Smooth muscle cell (in vitro differentiated cells): ENCODE data around the gene ZNF107. TPM values are rescaled to one million over a fixed set of nuclear protein-coding genes. Genes with fewer than 3 reads are reported as not detected.

Experiments used
- DNase-seq: peaks from one replicate; lab custom pipeline; 2025; ENCODE audit not compliant: unreplicated experiment; lab: John Stamatoyannopoulos, UW
- H2AFZ ChIP-seq: fragments of 200-600 bp; sonication (generic); 2 replicates; pipeline ENCODE4 v1.6.0; 2016; ENCODE audit warnings: antibody characterized with exemption, low read depth, mild to moderate bottlenecking
- H3F3A ChIP-seq: fragments of 200-600 bp; sonication (generic); 2 replicates; pipeline ENCODE4 v1.6.0; 2017; ENCODE audit warnings: antibody characterized with exemption, low read depth
- H3K27ac ChIP-seq: fragments of 200-600 bp; sonication (generic); 2 replicates; pipeline ENCODE4 v1.5.1; 2016; ENCODE audit warnings: low read depth, mild to moderate bottlenecking
- H3K27me3 ChIP-seq: fragments of 200-600 bp; sonication (generic); 2 replicates; pipeline ENCODE4 v1.6.1; 2016; ENCODE audit warnings: low read depth, mild to moderate bottlenecking
- H3K36me3 ChIP-seq: fragments of 200-600 bp; sonication (generic); 2 replicates; pipeline ENCODE4 v1.5.1; 2016; ENCODE audit warnings: low read depth
- H3K4me1 ChIP-seq: fragments of 200-600 bp; sonication (generic); 2 replicates; pipeline ENCODE4 v1.5.1; 2016; ENCODE audit warnings: low read depth
- H3K4me2 ChIP-seq: fragments of 200-600 bp; sonication (generic); 2 replicates; pipeline ENCODE4 v1.6.0; 2016; ENCODE audit warnings: mild to moderate bottlenecking
- H3K4me3 ChIP-seq: fragments of 200-600 bp; sonication (generic); 2 replicates; pipeline ENCODE4 v1.5.1; 2016; ENCODE audit warnings: mild to moderate bottlenecking
- H3K79me2 ChIP-seq: fragments of 200-600 bp; sonication (generic); 2 replicates; pipeline ENCODE4 v1.6.0; 2016; ENCODE audit warnings: low read depth, mild to moderate bottlenecking
- H3K9ac ChIP-seq: fragments of 200-600 bp; sonication (generic); 2 replicates; pipeline ENCODE4 v1.6.0; 2016; ENCODE audit warnings: low read depth
- H3K9me3 ChIP-seq: fragments of 200-600 bp; sonication (generic); replicated peaks from 2 replicates; pipeline ENCODE4 v1.5.1; 2016; ENCODE audit warnings: low read depth
- H4K20me1 ChIP-seq: fragments of 200-600 bp; sonication (generic); 2 replicates; pipeline ENCODE4 v1.6.0; 2016; ENCODE audit warnings: low read depth
- WGBS: methylation state at CpG from one replicate; pipeline ENCODE4 v1.1.7; 2016; ENCODE audit warnings: low lambda C conversion rate; 5-methylcytosine and 5-hydroxymethylcytosine counted together
- polyA plus RNA-seq: library from polyadenylated mRNA; unstranded; fragments of >200 nt; fragmentation: Nextera tagmentation; extraction: Ambion mirVana; gene quantifications from 2 replicates; pipeline ENCODE4 v1.2.1, GENCODE V29; 2016
- total RNA-seq: library from RNA; depleted of rRNA; stranded (reverse); fragments of >200 nt; gene quantifications from 2 replicates; pipeline ENCODE4 v1.2.3, GENCODE V29; 2014
- TF ChIP-seq, protein P1 (sequence below): fragments of 200-600 bp; sonication (generic); IDR thresholded peaks from 2 replicates; pipeline ENCODE4 v1.5.1; 2017; ENCODE audit warnings: borderline replicate concordance, mild to moderate bottlenecking, antibody characterized with exemption; ENCODE audit not compliant: insufficient read depth, poor library complexity, severe bottlenecking

Gene ZNF107
- total and polyA plus RNA-seq, 2 experiments from 2014 or later: 0.62 to 2.3 TPM

DNA sequence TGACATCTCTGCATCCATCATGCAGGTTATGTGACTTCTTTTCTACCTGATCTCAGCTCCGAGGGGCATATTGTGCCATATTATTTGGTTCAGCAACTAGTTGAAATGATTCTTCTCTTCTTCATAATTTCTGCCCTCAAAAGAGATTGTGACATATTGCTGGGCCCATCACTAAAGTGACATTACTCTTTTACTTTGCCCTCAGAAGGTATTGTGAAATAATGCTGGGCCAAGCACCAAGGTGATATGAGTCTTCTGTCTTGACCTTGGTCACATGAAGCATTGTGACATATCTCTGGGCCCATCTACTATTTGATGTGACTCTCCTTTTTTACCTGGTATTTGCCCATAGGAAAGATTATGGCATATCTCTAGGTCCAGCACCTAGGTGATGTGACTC, 33.9 kb upstream of the ZNF107 start:
- Histone ChIP-seq H3K9me3 (no peaks in the 10 kb centered on the region), H3K4me3 (no peak overlapping the region), H3K27me3 (no peaks in the 10 kb centered on the region), H3K9ac (no peak overlapping the region), H3F3A (no peaks in the 10 kb centered on the region), H3K4me1 (no peaks in the 10 kb centered on the region), H3K27ac (no peak overlapping the region), H2AFZ (no peak overlapping the region), H4K20me1 (no peaks in the 10 kb centered on the region), H3K36me3 (no peaks in the 10 kb centered on the region), H3K4me2 (no peak overlapping the region), H3K79me2 (no peaks in the 10 kb centered on the region)
- DNase-seq: no peak
- WGBS: 86% methylated on average over 1 of the region's 1 CpG
- TF ChIP-seq, protein P1, sequence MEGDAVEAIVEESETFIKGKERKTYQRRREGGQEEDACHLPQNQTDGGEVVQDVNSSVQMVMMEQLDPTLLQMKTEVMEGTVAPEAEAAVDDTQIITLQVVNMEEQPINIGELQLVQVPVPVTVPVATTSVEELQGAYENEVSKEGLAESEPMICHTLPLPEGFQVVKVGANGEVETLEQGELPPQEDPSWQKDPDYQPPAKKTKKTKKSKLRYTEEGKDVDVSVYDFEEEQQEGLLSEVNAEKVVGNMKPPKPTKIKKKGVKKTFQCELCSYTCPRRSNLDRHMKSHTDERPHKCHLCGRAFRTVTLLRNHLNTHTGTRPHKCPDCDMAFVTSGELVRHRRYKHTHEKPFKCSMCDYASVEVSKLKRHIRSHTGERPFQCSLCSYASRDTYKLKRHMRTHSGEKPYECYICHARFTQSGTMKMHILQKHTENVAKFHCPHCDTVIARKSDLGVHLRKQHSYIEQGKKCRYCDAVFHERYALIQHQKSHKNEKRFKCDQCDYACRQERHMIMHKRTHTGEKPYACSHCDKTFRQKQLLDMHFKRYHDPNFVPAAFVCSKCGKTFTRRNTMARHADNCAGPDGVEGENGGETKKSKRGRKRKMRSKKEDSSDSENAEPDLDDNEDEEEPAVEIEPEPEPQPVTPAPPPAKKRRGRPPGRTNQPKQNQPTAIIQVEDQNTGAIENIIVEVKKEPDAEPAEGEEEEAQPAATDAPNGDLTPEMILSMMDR: no peak

GRCh38 chr7:64633401-64633800, 32.5 kb upstream of the ZNF107 start:
- 72% methylated on average over 3 of the region's 3 CpGs for WGBS
- H4K20me1 ChIP-seq: no peaks in the 10 kb centered on the region
- no peaks in the 10 kb centered on the region for H3K27me3 ChIP-seq
- TF ChIP-seq, protein P1: no peak
- H3K4me1 ChIP-seq: no peaks in the 10 kb centered on the region
- no peak overlapping the region for H3K4me2 ChIP-seq
- H3K9ac ChIP-seq: no peak overlapping the region
- no peaks in the 10 kb centered on the region for H3K36me3 ChIP-seq
- H3K9me3 ChIP-seq: no peaks in the 10 kb centered on the region
- H2AFZ ChIP-seq: no peak overlapping the region
- no peak overlapping the region for H3K27ac ChIP-seq
- no peaks in the 10 kb centered on the region for H3F3A ChIP-seq
- H3K79me2 ChIP-seq: no peaks in the 10 kb centered on the region
- no peak for DNase-seq
- no peak overlapping the region for H3K4me3 ChIP-seq

DNA sequence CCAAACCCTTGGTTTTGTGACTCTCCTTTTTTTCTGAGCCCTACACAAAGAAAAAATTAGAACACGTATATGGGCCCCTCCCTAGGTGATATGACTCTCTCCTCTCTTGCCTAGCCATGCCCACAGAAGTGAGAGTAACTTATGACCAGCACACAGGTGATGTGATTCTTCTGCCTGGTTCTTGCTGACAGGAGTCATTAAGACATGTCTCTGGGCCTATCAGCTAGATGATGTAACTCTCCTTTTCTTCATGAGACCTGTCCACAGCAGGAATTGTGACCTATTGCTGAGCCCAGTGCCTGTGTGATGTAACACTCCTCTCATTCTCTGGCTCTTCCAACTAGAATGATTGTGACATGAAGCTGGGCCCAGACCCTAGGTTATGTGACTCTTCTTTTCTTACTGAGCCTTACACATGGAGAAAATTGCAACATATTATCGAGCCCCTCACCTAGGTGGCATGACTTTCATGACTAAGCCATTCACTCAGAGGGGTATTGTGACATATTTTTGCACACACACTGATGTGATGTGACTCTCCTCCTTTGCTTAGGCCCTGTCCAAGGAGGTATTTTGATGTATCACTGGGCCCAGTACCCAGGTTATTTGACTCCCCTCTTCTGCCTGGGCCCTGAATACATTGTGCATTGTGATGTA, 31.4 kb upstream of the ZNF107 start:
- Histone ChIP-seq H3K9ac (no peak overlapping the region), H2AFZ (no peak overlapping the region), H3F3A (no peaks in the 10 kb centered on the region), H3K9me3 (no peaks in the 10 kb centered on the region), H3K4me1 (no peaks in the 10 kb centered on the region), H3K79me2 (no peaks in the 10 kb centered on the region), H3K4me2 (no peak overlapping the region), H4K20me1 (no peaks in the 10 kb centered on the region), H3K4me3 (no peak overlapping the region), H3K27me3 (no peaks in the 10 kb centered on the region), H3K27ac (no peak overlapping the region), H3K36me3 (no peaks in the 10 kb centered on the region)
- TF ChIP-seq, protein P1: no peak
- 67% methylated on average over 2 of the region's 2 CpGs for WGBS
- DNase-seq: no peak

- no peak overlapping the region for H2AFZ ChIP-seq
- no peaks in the 10 kb centered on the region for H3K27me3 ChIP-seq
- WGBS: 66% methylated on average over 4 of the region's 4 CpGs
- no peak overlapping the region for H3K27ac ChIP-seq
- no peaks in the 10 kb centered on the region for H3K36me3 ChIP-seq
- no peak for DNase-seq
- TF ChIP-seq, protein P1: no peak
- no peaks in the 10 kb centered on the region for H4K20me1 ChIP-seq
- no peak overlapping the region for H3K4me2 ChIP-seq
- H3K4me1 ChIP-seq: no peaks in the 10 kb centered on the region
- H3K9me3 ChIP-seq: no peaks in the 10 kb centered on the region
- no peak overlapping the region for H3K4me3 ChIP-seq
- no peak overlapping the region for H3K9ac ChIP-seq
- H3K79me2 ChIP-seq: no peaks in the 10 kb centered on the region
- H3F3A ChIP-seq: no peaks in the 10 kb centered on the region
Observed at GRCh38 chr7:64636386-64636785, 29.5 kb upstream of the ZNF107 start.
